ENCODE data around the gene PLEKHM2.

The PLEKHM2 gene

DNA sequence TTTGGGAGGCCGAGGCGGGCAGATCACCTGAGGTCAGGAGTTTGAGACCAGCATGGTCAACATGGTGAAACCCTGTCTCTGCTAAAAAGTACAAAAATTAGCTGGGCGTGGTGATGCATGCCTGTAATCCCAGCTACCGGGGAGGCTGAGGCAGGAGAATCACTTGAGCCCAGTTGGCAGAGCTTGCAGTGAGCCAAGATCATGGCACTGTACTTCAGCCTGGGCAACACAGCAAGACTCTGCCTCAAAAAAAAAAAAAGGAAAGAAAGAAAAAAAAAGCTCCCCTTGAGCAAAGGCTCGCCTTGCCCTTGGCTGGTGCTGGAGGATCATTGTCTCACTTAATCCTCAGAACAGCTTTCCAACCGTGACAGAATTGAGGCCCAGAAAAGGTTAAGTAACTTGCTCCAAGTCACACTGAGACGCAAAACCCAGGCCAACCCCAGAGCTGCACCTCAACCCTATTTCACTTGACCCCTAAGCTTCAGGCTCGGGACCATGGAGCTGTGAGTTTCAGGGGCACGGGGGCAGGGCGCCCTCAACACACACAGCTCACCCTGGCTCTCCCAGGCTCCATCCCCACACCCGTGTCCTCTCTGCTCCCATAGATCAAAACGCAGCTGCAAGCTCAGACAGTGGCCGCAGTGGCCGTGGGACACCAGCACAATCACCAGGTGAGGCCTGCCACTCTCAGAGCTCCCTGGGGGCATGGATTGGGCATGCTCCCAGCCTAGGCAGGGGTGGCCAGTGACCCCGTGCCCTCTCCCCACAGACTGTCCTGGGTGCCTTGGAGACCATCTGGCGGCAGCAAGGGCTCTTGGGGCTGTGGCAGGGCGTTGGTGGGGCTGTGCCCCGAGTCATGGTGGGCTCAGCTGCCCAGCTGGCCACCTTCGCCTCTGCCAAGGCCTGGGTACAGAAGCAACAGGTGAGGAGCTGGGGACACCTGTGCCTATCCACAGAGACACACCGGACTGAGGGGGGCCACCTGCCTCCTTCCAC lies 53.5 kb downstream of the PLEKHM2 start:
- peaks cover 16% of the 10 kb centered on the region for H3K4me1 ChIP-seq (ENCODE audit: insufficient read depth, low read length)
- no peak overlapping the region for H3K4me3 ChIP-seq (ENCODE audit: low read depth in 1 of 2, low read length in 2 of 2)
- H3K27me3 ChIP-seq (ENCODE audit: control insufficient read depth in 1 of 2, insufficient read depth in 2 of 2, low read length in 2 of 2), result no peaks in the 10 kb centered on the region
- peaks cover 22% of the 10 kb centered on the region for H3K36me3 ChIP-seq (ENCODE audit: insufficient read depth, low read length)
- H3K9me3 ChIP-seq (ENCODE audit: low read length), result no peaks in the 10 kb centered on the region
- H3K9ac ChIP-seq (ENCODE audit: low read length), result no peak overlapping the region
- no peak overlapping the region for H3K27ac ChIP-seq (ENCODE audit: low read depth, low read length)

DNA sequence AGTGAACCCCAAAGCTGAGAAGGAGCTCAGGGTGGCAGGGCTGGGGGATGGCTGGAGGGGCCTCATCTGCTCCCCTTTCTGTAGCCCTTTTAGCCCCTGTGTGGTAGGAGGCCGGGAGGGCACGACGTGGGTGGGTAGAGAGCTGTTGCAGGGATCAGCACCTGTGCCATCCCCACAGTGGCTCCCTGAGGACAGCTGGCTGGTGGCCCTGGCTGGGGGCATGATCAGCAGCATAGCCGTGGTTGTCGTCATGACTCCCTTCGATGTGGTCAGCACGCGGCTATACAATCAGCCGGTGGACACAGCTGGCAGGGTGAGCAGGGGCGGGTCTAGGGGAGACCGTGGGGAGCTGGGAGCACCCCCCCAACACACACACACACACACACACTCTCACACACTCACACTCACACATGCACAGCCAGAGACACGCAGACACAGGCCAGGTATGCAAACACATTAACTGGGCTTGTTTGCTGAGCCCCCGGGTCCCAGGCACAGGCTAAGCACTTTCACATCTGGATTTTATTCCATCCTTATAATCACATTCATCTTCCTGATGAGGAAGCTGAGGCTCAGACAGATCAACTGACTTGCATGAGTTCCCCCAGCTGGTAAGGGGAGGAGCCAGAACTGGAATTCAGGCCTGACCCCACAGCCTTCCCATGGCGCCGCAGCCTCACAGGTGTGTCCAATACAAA lies 54.4 kb downstream of the PLEKHM2 start:
- Histone ChIP-seq H3K4me1 (ENCODE audit: insufficient read depth, low read length) (peaks cover 16% of the 10 kb centered on the region), H3K27me3 (ENCODE audit: control insufficient read depth in 1 of 2, insufficient read depth in 2 of 2, low read length in 2 of 2) (no peaks in the 10 kb centered on the region), H3K9ac (ENCODE audit: low read length) (no peak overlapping the region), H3K4me3 (ENCODE audit: low read depth in 1 of 2, low read length in 2 of 2) (no peak overlapping the region), H3K9me3 (ENCODE audit: low read length) (no peaks in the 10 kb centered on the region), H3K36me3 (ENCODE audit: insufficient read depth, low read length) (peaks cover 13% of the 10 kb centered on the region), H3K27ac (ENCODE audit: low read depth, low read length) (no peak overlapping the region)

DNA sequence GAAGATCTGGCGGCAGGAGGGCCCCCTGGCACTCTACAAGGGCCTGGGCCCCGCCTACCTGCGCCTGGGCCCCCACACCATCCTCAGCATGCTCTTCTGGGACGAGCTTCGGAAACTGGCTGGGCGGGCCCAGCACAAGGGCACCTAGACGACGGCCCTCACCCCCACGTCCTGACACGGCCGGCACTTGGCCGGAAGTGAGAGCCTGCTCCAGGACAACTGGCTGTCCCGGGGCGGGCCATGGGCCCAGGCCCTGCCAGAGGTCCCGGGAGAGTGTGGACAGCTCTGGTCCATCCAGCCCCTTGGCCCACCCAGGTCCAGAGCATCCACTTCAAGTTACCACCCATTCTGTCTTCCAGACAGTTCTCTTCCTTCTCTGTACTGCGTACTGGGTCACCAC lies 55.1 kb downstream of the PLEKHM2 start:
- Histone ChIP-seq H3K27me3 (ENCODE audit: control insufficient read depth in 1 of 2, insufficient read depth in 2 of 2, low read length in 2 of 2) (no peaks in the 10 kb centered on the region), H3K36me3 (ENCODE audit: insufficient read depth, low read length) (peaks cover 6% of the 10 kb centered on the region), H3K4me3 (ENCODE audit: low read depth in 1 of 2, low read length in 2 of 2) (no peak overlapping the region), H3K4me1 (ENCODE audit: insufficient read depth, low read length) (peaks cover 16% of the 10 kb centered on the region), H3K9ac (ENCODE audit: low read length) (no peak overlapping the region), H3K9me3 (ENCODE audit: low read length) (no peaks in the 10 kb centered on the region), H3K27ac (ENCODE audit: low read depth, low read length) (no peak overlapping the region)

DNA sequence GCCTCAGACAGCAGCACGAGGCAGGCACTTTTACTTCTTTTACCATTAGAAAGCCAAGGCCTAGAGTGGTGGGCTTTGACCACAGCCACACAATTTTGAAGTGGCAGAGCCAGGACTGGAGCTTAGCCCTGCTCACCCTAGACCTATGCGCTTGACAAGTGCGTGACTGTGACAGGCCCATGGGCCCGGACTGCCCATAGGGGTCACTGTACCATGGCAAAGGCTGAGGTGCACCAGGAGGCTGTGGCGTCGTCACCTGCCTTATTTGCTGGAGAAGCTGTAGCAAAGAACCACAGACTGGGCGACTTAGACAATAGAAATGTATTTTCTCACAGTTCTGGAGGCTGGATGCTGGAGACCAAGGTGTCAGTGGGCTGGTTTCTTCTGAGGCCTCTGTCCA lies 55.6 kb downstream of the PLEKHM2 start:
- Histone ChIP-seq H3K36me3 (ENCODE audit: insufficient read depth, low read length) (peaks cover 1% of the 10 kb centered on the region), H3K4me1 (ENCODE audit: insufficient read depth, low read length) (peaks cover 16% of the 10 kb centered on the region), H3K4me3 (ENCODE audit: low read depth in 1 of 2, low read length in 2 of 2) (no peak overlapping the region), H3K27me3 (ENCODE audit: control insufficient read depth in 1 of 2, insufficient read depth in 2 of 2, low read length in 2 of 2) (no peaks in the 10 kb centered on the region), H3K9ac (ENCODE audit: low read length) (no peak overlapping the region), H3K9me3 (ENCODE audit: low read length) (no peaks in the 10 kb centered on the region), H3K27ac (ENCODE audit: low read depth, low read length) (no peak overlapping the region)

DNA sequence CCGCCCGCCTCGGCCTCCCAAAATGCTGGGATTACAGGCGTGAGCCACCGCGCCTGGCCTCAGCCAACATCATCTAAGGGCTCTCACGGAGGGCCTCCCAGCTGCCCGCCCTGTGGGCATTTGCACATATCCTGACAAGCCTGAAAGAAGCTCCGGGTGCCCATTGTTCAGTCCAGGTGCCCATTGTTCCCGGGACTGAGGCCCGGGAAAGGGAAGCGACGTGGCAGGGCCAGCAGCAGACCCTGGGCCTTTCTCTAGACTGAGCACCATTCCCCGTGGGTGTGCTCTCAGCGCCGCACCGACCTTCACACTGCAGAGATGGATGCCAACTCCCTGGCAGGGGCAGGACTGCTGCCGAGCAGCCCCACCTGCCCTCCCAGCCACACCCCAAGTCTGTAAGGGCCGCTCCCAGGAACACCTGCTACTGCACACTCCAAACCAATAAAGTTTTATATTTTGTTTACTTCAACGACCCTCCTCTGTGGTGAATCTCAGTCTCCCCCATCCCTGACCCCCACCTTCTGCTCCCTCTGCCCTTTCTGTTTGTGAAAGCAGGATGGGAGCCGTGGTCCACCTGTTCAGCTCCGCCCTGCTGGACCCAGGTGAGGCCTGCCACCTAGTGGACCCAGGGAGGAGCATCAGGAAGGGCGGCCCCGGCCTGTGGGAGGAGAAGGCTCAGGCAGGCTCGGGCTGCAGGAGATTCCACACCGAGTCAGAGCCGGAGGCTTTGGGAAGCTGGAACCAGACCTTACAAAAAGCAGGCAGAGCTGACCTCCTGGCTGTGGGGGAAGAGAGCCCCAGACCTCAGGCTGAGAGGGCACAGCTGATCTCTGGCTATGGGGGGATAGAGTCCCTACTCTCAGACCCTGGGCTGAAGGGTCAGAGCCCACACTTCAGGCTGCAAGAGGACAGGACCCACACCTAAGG lies 57.1 kb downstream of the PLEKHM2 start:
- peaks cover 7% of the 10 kb centered on the region for H3K4me1 ChIP-seq (ENCODE audit: insufficient read depth, low read length)
- H3K9me3 ChIP-seq (ENCODE audit: low read length), result no peaks in the 10 kb centered on the region
- no peak overlapping the region for H3K27ac ChIP-seq (ENCODE audit: low read depth, low read length)
- H3K27me3 ChIP-seq (ENCODE audit: control insufficient read depth in 1 of 2, insufficient read depth in 2 of 2, low read length in 2 of 2), result no peaks in the 10 kb centered on the region
- no peak overlapping the region for H3K9ac ChIP-seq (ENCODE audit: low read length)
- H3K36me3 ChIP-seq (ENCODE audit: insufficient read depth, low read length), result no peaks in the 10 kb centered on the region
- no peak overlapping the region for H3K4me3 ChIP-seq (ENCODE audit: low read depth in 1 of 2, low read length in 2 of 2)

DNA sequence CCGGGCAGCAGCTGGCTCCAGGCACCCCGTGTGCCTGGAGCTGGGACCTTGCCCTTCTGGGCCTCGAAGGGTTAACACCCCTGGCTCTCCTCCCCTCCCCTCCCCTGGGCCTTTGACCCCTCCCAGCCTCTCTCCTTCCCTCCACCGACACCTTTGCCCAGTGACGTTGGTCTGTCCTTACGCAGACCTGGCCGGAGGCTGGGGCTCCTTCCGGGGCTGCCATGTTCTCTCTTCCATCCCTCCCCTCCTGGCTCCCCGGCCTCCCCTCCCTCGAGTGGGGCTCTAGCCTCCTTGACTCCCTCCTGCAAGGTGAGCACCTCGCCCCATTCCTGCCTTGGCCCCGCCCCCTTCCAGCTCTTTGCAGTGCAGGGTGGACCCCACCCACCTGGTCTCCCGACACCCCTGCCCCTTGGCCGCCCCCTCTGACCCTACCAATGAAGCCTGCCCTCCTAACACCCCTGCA lies 58.2 kb downstream of the PLEKHM2 start, which contains the start of gene TMEM82:
TMEM82 (plus strand) TSS at position 161 of the 463 bp plus-strand sequence; CDS start at position 222, 61 bp downstream.
- H3K9ac ChIP-seq (ENCODE audit: low read length), result no peak within 1 kb of the TSS
- H3K36me3 ChIP-seq (ENCODE audit: insufficient read depth, low read length), result no peaks in the 10 kb centered on the region
- H3K9me3 ChIP-seq (ENCODE audit: low read length), result no peaks in the 10 kb centered on the region
- H3K4me3 ChIP-seq (ENCODE audit: low read depth in 1 of 2, low read length in 2 of 2), result no peak within 1 kb of the TSS
- no peaks in the 10 kb centered on the region for H3K27me3 ChIP-seq (ENCODE audit: control insufficient read depth in 1 of 2, insufficient read depth in 2 of 2, low read length in 2 of 2)
- no peak within 1 kb of the TSS for H3K27ac ChIP-seq (ENCODE audit: low read depth, low read length)
- peaks cover 5% of the 10 kb centered on the region for H3K4me1 ChIP-seq (ENCODE audit: insufficient read depth, low read length)

DNA sequence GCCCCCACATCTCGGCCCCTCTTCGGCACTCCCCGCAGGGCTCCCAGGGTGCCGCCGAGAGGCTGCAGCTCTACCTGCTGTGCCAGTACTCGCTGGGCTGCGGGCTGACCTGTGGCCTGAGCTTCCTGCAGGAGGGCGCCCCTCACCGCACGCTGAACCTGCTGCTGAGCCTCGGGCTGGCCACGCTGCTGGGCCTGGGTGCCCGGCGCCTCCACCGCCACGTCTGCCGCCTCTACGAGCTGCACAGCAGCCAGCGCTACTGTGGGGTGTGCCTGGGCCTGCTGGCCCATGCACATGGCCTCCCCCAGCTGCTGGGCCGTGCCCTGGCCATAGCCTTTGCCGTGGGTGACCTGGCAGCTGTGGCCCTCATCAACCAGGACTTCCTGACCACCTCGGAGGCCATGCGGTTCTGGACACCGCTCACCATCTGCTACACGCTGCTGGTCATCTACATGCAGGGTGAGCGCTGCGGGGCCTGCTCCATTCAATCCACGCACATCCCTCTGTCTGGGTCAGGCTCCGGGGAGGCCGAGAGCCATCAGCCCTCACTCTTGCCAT lies 60.1 kb downstream of the PLEKHM2 start:
- Histone ChIP-seq H3K9ac (ENCODE audit: low read length) (no peak overlapping the region), H3K4me1 (ENCODE audit: insufficient read depth, low read length) (peaks cover 5% of the 10 kb centered on the region), H3K27ac (ENCODE audit: low read depth, low read length) (no peak overlapping the region), H3K36me3 (ENCODE audit: insufficient read depth, low read length) (no peaks in the 10 kb centered on the region), H3K27me3 (ENCODE audit: control insufficient read depth in 1 of 2, insufficient read depth in 2 of 2, low read length in 2 of 2) (no peaks in the 10 kb centered on the region), H3K4me3 (ENCODE audit: low read depth in 1 of 2, low read length in 2 of 2) (no peak overlapping the region), H3K9me3 (ENCODE audit: low read length) (no peaks in the 10 kb centered on the region)

DNA sequence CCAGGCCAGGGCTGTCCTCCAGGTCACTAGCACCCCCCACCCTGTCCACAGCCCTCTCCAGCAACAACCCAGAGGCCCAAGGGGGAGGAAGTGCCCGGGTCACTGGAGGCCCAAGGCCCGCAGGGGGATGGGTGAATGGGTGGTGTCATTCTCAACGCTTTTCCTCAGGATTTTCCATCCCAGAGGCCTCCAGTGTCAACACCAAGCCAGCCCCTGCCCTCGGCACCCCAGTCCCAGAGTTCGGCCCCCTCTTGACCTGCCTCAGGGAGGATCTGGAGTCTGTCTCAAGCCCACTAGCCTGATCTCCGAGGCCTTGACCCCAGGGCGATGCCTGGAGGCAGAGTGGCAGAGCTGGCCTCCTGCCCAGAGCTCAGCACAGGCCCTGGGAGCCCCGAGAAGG lies 63.3 kb downstream of the PLEKHM2 start:
- H3K27me3 ChIP-seq (ENCODE audit: control insufficient read depth in 1 of 2, insufficient read depth in 2 of 2, low read length in 2 of 2), result no peaks in the 10 kb centered on the region
- H3K36me3 ChIP-seq (ENCODE audit: insufficient read depth, low read length), result no peaks in the 10 kb centered on the region
- H3K27ac ChIP-seq (ENCODE audit: low read depth, low read length), result no peak overlapping the region
- H3K4me3 ChIP-seq (ENCODE audit: low read depth in 1 of 2, low read length in 2 of 2), result no peak overlapping the region
- no peak overlapping the region for H3K9ac ChIP-seq (ENCODE audit: low read length)
- no peaks in the 10 kb centered on the region for H3K9me3 ChIP-seq (ENCODE audit: low read length)
- H3K4me1 ChIP-seq (ENCODE audit: insufficient read depth, low read length), result no peaks in the 10 kb centered on the region

DNA sequence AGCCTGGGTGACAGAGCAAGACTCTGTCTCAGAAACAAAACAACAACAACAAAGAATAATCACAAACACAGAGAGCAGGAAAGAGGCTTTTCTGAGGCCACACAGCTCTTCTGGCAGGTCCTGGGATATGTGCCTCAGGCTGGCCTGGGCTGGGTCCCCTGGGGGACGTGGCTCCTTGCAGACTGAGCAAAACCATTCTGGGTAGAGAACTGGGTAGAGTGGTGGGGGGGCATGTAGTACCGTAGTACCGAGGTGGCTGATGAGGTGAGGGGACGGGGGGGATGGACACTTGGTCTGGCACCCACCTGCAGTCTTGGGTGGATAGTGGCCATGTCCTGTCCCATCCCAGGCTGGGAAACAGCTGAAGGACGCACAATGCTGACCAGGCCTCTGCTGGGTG lies 64.1 kb downstream of the PLEKHM2 start:
- H3K27me3 ChIP-seq (ENCODE audit: control insufficient read depth in 1 of 2, insufficient read depth in 2 of 2, low read length in 2 of 2), result no peaks in the 10 kb centered on the region
- H3K27ac ChIP-seq (ENCODE audit: low read depth, low read length), result no peak overlapping the region
- H3K4me3 ChIP-seq (ENCODE audit: low read depth in 1 of 2, low read length in 2 of 2), result no peak overlapping the region
- no peaks in the 10 kb centered on the region for H3K4me1 ChIP-seq (ENCODE audit: insufficient read depth, low read length)
- H3K9me3 ChIP-seq (ENCODE audit: low read length), result no peaks in the 10 kb centered on the region
- H3K36me3 ChIP-seq (ENCODE audit: insufficient read depth, low read length), result no peaks in the 10 kb centered on the region
- no peak overlapping the region for H3K9ac ChIP-seq (ENCODE audit: low read length)

DNA sequence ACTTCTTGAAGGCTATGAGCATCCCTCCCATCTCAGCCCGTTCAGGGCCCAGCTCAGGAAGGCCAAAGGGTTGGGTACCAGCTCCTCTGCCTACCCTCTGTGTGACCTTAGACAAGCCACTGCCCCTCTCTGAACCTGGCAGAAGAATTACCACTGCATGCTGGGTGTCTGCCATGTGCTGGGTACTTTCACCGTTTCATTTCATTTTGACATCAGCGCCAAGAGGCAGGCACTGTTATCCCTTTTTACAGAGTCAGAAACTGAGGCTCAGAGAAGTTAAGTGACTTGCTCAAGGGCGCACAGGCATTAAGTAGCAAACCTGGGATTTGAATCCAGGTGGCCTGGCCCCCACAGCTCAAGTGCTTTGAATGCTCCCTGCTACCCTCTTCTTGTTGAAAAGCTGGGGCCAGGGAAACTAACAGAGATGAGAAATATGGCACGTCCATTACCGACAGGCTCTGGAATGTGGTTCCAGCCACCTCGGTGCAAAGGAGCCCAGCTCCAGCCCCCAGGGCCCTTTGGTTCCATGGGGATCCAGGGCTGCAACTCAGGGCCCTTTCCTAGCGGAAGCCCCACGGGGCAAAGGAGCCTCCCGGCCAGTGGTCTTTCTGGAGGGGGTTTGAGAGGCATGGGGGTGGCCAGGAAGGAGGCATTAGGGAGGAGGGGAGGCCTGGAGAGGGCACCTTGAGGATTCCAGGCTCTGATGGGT lies 64.7 kb downstream of the PLEKHM2 start:
- Histone ChIP-seq H3K27me3 (ENCODE audit: control insufficient read depth in 1 of 2, insufficient read depth in 2 of 2, low read length in 2 of 2) (no peaks in the 10 kb centered on the region), H3K4me1 (ENCODE audit: insufficient read depth, low read length) (no peaks in the 10 kb centered on the region), H3K9me3 (ENCODE audit: low read length) (no peaks in the 10 kb centered on the region), H3K9ac (ENCODE audit: low read length) (no peak overlapping the region), H3K4me3 (ENCODE audit: low read depth in 1 of 2, low read length in 2 of 2) (no peak overlapping the region), H3K36me3 (ENCODE audit: insufficient read depth, low read length) (no peaks in the 10 kb centered on the region), H3K27ac (ENCODE audit: low read depth, low read length) (no peak overlapping the region)
